Head of caudate nucleus (tissue), 42 donors: ENCODE measurements around the gene CLSTN2.
A peak's percentile ranks its signal among the peaks of the same experiment; 100 is the strongest.

Source experiments
- DNase-seq, 42 donors: peaks; one replicate each; pipeline versions ENCODE4 v3.0.0 to v3.0.0-alpha.2; 2020 to 2021; ENCODE audit warnings: mixed read lengths in 7 of 42
- intact Hi-C: fragments of 100-400 bp; cut with DNase I; formaldehyde crosslinking; loops from one replicate; pipeline ENCODE4 v1.15.0; 2022

Gene CLSTN2

DNA sequence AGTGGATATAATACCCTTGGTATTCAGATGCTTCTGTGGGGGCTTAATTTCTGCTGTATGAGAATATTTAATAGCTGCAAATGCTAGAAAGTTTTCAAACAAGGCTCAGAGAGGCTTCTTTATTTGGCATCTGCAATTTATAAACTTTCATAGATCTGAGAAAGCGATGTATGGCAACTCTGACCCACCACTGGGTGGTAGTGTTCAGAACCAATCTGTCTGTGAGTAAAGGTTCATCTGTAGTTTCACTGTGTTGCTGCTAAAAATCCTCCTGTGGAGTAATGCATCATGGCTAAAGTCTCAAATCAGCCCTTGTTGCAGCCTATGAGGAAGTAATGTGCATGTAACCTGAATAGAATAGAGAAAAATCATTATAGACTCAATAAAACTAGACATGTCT, 47.4 kb downstream of the CLSTN2 start:
- intact Hi-C loops, result loop anchor here (10.0 kb wide), 1 partner anchor 72 kb away; no protein-coding TSS in a partner anchor
- peak in 17 of 42 donors; percentile 6 to 54 (median 26) for DNase-seq

DNA sequence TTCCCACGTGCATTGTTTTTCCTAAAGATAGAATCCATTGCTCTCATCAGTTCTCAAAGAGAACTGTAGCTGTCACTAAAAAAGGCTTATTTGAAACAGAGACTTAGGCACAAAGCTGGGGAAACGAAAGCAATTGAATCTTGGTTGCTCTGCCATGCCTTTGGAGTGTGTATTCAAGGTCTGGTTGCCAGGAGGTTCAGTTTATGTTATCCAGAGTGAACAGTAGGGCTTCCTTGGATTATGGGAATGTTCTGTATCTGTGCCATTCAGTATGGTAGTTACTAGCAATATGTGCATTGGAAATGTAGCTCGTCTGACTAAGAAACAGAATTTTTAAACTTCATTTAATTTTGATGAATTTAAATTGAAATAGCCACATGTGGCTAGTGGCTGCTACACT, 50.6 kb downstream of the CLSTN2 start:
- intact Hi-C loops, result loop anchor here (10.0 kb wide), 1 partner anchor 69 kb away; no protein-coding TSS in a partner anchor
- DNase-seq, result no peak

DNA sequence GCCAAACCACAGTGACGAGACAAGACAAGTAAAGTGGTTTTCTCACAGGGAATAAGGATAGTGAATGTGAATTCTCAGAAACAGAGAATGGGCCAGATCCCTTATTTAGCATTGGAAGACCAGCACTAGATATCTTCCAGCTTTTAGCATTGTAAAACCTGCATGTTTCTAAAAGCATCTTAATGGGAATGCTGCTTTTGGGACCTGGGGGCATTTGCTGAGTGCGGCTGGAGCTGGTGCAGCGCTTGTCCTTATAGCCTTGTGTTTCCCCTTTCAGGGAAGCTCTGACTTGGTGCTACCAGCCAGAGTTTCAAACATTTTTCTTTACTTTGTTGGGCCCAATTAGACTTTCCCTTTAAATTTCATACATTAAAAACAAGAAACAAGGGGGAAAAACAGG, 52.9 kb downstream of the CLSTN2 start:
- no peak for DNase-seq
- intact Hi-C loops, result loop anchor here (10.0 kb wide), 1 partner anchor 67 kb away; no protein-coding TSS in a partner anchor

DNA sequence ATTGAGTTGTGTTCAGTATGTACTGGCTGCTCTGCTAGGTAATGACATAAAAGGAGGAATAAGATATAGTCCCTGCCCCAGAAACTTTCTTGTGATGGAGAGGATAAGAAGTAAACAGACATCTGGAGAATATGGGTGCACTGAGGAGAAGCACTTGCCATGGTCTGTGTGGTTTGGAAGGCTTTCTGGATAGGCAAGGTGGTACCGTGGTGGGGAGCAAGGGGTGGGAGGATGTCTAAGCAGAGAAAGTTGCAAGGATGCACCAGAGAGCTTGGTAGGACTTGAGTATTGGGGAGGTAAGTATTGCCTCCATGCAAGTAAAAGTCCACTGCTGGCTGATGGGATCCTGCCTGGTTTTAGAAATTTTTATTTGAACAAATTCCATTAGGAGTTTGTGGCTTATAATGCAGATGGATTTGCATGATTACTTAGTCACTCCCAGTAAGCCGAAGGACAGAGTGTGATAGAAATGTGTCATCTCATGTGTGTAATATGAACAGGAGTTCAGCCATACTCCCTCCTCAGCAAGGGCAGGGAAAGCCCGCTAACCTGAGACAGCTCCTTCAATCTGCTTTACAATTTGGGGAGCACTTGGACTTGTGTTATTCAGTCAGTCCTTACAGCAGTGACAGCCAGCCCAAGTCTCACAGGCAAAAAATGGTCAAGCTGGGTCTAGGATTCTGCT, 53.6 kb downstream of the CLSTN2 start:
- intact Hi-C loops, result loop anchor here (10.0 kb wide), 1 partner anchor 66 kb away; no protein-coding TSS in a partner anchor
- DNase-seq, result no peak

DNA sequence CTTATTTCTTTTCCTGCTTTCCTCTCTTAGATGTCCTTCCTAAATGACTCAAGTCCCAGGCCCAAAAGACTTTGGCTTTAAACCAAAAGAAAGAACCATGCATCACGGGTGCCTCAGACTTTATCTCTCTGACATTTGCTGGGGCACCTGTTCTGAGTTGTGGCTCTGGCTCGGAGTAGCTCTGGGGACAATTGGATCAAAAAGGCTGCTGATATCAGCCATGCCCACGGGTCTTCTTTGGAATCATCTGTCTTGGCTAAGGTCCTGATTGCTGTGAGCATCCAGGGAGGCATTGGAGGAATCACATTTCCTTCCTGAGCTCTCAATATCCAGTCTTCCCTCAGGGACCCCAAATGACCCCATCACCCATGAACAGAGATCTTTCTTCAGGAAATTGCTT, 59.9 kb downstream of the CLSTN2 start:
- no peak for DNase-seq

DNA sequence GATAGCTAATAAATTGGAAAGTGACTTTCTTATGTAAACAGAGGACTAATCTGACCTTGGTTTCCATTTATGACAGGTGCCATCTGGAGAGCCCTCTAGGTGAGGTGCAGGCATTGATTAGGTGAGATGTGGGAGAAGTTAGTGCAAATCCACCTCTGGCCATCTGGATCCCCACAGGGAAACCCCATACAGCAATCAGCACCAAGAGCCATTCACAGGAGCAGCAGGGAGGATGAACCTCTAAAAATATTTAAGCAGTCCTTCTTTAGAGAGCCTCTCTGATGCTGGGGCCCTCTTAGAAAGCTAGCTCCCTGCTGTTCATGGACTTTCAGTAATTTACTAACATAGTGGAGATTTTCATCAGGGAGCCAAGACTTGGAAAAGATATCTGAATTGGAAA, 69.3 kb downstream of the CLSTN2 start:
- DNase-seq, result no peak
- intact Hi-C loops, result no loop called here

More for the DNA sequence above, 59.9 kb downstream of the CLSTN2 start:
- intact Hi-C loops, result no loop called here

DNA sequence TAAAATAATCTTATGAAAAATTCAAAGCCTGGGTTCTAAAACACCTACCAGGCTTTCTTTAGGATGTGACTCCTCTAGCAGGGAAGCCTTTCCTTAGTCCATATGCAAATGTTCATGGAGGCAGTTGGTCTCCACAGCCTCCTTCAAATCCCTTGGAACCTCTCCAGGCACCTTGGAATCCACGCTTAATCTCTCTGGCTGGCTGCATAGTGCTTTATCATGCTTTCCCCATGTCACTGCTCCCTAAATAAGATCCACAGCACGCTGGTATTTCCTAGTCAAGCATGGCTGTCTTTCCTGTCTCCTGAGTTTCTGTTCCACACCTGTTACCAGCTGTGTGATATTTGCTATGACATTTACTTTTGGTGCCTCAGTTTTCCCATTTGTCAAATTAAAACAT, 71.3 kb downstream of the CLSTN2 start:
- DNase-seq, result no peak
- intact Hi-C loops, result no loop called here

DNA sequence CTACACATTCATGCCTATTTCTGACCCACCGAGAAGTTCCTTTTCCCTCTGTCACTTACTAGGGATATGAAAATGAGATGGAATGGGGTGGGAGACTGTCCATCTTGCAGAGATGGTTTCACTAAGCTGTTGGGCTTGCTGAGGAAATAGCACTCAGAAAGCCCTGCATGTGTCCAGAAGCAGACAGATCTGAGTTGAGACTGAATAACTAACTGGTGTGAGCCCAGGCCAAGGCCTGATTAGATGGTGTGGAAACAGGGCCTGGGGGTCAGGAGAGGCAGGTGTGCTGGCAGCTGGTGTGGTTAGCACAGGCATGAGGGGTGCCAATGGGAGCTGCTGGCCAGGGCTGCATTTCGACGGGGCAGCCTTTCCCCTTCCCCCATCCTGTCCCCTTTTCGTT, 72.1 kb downstream of the CLSTN2 start:
- intact Hi-C loops, result no loop called here
- DNase-seq, result peak in 1 of 42 donors; percentile 39

DNA sequence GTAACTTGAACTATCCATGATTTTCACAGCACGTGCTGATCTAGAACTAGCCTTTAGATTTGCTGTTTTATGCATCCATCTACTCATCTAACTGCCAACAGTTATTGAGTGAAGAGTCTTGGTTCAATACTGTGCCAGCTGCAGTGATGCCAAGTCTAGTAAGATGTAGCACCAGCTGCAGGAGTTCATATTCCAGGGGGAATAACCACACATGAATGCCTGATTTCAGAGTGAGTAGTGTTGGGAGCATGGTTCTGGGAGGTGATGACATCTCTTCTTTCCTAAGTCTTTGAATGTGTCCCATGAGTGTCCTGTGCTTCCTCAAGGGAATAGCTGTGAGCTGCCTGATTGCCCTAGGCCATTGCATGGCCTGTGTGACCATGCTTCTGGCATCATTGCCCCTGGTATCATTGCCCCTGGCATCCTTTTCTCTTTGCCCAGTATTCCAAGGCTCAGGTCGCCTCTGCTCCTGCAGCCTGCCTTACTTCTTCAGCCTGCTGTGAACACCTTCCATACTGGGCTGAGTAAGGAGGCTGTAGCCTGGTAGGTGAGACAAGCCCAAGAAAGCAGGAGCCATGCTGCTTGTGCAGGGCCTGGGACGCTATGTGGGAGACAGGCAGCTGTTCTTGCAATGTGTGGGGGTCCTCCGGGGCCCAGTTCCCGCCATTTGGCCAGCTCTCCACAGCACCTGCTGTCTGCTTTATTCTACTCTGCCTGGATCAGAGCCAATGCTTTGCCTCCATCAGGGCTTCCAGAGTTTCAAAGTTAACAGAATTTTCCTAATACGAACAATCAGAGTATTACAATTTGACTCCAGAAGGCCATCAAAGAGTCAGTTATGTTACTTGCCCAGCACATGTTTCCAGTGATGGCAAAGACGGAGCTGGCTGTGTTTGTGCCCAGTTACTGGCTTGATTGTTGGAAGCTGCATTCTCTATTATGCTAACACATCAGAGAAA, 73.2 kb downstream of the CLSTN2 start:
- DNase-seq, result peak in 26 of 42 donors; percentile 15 to 75 (median 40)
- intact Hi-C loops, result no loop called here

DNA sequence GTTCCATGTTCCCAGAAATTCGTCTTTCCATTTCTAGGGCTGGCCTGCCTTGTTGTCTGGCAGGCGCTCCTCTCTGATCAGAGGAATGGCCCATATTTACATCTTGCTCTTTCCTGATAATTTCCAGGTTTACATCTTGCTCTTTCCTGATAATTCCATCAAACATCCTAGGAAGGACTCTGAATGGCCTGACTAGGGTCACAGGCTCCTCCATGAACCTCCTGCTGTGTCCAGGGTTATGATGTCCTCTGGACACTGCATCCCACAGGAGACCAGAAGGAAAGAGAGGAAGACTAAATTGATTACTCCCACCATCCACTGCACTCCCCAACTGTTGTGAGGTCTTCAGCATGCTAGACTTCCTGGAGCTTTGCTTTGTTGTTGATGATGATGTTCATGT, 75.4 kb downstream of the CLSTN2 start:
- intact Hi-C loops, result no loop called here
- DNase-seq, result no peak

DNA sequence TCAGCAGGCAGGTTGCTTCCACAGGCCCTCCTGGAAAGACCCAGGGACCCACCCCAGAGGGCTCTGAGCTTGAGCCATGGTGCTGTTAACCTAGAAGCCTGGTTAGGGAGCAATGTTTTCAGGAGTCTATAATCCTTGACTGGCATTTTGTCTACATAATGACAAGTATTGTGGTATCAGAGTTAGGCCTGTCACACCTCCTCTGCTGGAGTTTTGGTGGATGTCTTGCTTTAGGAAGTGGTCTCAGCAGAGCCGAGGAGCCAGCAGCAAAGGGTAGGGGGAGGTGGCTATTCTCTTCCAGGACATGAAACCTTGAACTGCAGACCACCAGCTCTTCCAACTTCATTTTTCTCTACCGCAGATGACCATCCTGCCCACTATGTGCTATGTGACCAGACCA, 76.1 kb downstream of the CLSTN2 start:
- DNase-seq, result no peak
- intact Hi-C loops, result no loop called here

DNA sequence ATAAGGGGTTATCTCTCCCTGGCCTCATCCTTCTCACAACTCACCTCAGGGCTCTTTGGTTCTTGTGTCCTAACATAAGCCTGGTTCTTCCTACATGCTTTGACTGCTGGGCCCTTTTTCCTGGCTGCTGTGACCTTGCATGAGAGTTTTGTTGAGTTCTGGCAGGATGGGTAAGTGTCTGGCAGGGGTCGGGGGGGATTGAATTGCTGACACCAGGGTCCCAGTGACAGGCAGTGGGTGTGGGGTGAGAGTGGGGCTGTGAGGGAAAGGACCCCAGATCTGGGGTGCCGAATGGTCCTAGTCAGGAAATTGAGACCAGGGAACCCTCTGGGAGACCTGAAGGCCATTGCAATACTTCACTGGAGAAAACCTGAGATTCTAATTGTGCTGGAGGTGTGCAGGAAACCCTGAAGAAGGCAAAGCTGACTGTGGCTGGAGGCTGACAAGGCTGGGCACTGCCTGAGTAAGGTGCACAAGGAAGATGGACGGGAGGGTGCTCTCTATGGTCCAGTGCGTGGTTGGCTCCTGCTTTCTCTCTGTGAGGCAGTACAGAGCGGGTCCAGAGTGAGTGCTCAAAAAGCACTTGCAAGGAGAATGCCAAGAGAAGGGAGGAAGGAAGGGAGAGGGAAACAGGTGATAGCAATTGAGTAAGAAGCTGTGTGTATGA, 76.8 kb downstream of the CLSTN2 start:
- no peak for DNase-seq
- intact Hi-C loops, result no loop called here

DNA sequence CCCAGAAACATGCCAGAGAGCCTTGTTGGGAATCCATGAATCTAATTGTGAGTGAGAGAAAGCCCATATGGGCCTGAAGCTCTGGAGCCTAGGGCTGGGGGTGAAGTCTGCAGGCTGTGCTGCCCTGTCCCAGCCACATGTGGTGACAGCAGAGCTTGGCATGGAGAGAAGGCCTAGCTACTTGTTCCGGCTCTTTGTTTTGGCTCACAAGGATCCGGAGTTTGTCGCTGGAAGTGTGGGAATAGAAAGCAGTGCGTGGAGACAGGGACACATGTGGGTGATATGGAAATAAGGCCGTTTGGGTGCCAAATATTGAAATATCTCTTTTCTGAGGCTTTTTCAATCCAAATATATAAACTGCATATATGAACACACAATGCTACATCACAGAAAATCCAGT, 78.2 kb downstream of the CLSTN2 start:
- peak in 2 of 42 donors; percentile 28 to 43 for DNase-seq
- intact Hi-C loops, result no loop called here

DNA sequence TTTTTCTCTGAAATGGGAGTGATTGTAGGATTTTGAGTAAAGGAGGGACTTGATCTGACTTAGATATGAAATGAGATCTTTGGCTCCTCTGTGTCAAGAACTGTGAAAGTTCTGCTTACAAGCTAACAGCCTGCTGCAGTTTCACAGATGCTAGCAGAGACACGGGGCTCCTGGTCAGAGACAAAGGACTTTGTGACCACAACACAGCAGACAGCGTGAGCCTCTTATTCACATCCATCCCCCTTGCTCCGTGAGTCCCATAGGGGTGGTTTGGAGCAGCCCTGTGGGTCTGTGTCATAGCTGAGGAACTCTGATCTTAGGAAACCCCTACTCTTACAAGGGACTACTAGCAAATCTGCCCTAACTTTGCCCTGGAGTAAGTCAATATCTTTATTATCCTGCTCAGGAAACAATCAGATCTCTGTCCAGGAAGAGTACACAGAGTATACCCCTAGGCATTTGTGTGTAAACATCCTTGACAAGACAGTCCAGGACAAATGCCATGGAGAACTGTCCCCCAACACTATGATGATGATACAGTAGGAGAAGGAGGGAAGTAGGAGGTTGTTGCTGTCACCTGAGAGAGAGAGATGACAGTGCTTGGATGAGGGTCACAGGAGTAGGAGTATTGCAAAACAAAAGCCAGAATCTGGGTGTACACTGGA, 80.0 kb downstream of the CLSTN2 start:
- no peak for DNase-seq
- intact Hi-C loops, result no loop called here

DNA sequence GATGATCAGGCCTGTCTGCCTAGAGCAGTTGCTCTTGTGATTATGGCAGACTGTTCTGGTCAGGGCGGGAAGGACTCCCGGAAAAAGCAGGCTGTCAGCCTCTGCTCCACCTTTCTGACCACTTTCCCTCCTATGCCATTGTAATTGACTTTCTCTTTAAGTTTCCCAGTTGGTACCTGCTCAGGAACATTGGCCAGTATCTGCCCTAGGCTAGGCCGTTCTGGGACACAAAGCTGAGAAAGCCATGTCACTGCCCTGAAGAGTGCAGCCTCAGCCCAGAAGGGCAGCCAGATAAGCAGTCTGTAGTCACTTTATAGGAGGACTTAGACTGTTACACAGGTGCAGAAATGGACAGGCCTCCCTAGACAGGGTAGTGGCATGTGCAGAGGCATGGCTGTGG, 80.8 kb downstream of the CLSTN2 start:
- no peak for DNase-seq
- intact Hi-C loops, result no loop called here

DNA sequence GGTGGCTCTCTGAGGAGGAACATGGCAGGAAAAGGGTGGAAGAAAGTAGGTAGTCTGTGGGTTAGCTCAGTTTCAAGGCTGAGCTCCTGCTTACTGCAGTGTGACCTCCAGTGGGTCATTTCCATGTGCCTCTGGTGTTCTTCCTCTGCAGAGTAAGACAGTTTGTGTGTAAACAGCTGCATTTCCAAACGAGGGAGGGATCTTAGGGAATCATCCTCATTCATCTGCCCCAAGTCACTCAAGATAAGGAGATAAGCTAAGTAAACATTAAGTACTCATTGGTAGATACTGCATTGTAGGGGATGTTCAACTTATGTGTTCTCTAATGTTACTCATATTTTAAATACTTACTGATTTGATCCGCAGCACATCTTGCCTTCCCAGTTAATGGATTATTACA, 83.6 kb downstream of the CLSTN2 start:
- intact Hi-C loops, result no loop called here
- no peak for DNase-seq

DNA sequence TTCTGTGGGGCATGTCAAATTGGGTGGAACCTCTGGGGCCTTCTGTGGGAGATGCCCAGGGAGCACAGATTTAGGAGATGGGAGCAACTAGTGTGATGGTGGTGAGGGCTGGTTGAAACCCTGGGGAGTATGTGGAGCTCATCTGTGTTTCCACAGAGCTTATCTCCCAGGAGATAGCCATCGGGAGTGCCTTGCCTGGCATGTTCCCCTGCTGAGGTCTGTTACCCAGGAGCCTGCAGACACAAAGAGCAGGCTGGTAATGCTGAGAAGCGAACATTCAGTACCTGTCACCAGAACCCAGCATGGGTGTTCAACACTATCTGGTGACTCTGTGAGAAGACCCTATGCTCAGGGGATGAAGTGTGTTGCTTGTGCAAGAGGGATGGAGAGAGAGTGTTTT, 85.0 kb downstream of the CLSTN2 start:
- no peak for DNase-seq
- intact Hi-C loops, result no loop called here

DNA sequence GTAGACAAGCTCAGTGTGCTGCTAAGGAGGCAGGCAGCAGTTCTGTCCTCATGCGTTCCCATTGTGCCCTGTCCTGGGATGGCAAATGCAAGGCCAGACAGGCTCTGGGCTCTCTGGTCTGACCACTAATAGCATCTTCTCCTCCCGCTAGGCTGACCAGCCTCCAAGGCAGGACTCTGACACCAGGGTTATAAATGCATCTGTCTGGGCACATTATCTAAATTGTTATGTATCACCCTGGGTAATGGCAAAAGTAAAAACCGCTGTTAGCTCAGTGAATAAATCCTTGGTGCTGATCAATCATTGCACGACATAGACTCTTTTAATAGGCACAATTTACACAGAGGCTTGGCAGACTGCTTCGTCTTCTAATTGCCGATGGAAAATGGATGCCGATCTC, 85.6 kb downstream of the CLSTN2 start:
- no peak for DNase-seq
- intact Hi-C loops, result no loop called here

DNA sequence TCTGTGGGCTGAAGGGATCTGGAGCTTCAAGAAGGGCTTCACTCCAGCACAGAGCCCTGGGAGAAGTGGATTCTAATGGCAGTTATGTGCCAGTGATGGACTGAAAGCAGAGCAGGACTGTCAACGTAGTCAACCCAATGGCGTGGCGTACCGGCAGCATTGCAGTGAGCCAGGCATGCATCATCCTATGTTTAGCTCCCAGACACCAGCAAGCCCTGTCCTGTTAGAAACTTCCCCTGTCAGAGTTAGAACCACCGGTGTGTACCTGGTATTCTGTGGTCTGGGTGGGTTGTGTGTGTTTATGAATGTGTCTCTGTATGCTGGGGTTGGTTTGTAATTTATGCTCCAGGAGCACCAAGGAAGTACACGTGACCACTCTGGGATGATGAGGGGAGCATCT, 86.3 kb downstream of the CLSTN2 start:
- no peak for DNase-seq
- intact Hi-C loops, result no loop called here
